Upper lobe of right lung (tissue), 1 donor: Measurements from ENCODE around the gene TMEM106B. TPM values are rescaled to one million over a fixed set of nuclear protein-coding genes. Genes with fewer than 3 reads are reported as not detected.
A peak's percentile ranks its signal among the peaks of the same experiment; 100 is the strongest.

Experiments used
- ATAC-seq: fragments of 200-7000 bp; cut with Tn5 transposase; one replicate; pipeline ENCODE4 v1.9.1; 2020; ENCODE audit warnings: mild to moderate bottlenecking, moderate library complexity
- DNase-seq: peaks from one replicate; pipeline ENCODE4 v3.0.0-alpha.2; 2020
- H3K27ac ChIP-seq: fragments of 200-600 bp; one replicate; pipeline ENCODE4 v1.8.0; 2022
- H3K27me3 ChIP-seq: fragments of 200-600 bp; one replicate; pipeline ENCODE4 v1.8.0; 2022; ENCODE audit warnings: mild to moderate bottlenecking
- H3K36me3 ChIP-seq: fragments of 200-600 bp; one replicate; pipeline ENCODE4 v1.8.0; 2022
- H3K4me1 ChIP-seq: fragments of 200-600 bp; one replicate; pipeline ENCODE4 v1.8.0; 2022
- H3K4me3 ChIP-seq: fragments of 200-600 bp; one replicate; pipeline ENCODE4 v1.8.0; 2022; ENCODE audit warnings: mild to moderate bottlenecking
- H3K9me3 ChIP-seq: fragments of 200-600 bp; one replicate; pipeline ENCODE4 v1.8.0; 2022
- CTCF ChIP-seq: fragments of 200-600 bp; IDR thresholded peaks from one replicate; pipeline ENCODE4 v1.8.0; 2022; ENCODE audit warnings: antibody characterized with exemption
- intact Hi-C: fragments of 100-400 bp; cut with DNase I; formaldehyde crosslinking; loops from one replicate; pipeline ENCODE4 v1.11.0; 2022
- total RNA-seq: library from RNA; stranded (reverse); fragmentation: NEBNext Ultra II Directional; extraction: Animal tissue kit (Norgen Biotek cat#: 25700); gene quantifications from one replicate; pipeline ENCODE4 v1.2.1, GENCODE V29; 2021
- donor health status: DM: no; HTN: yes; CAD: no; lungs with severe emphysema.

The TMEM106B gene
- total RNA-seq, 1 donor from 2014 or later = 37.5 TPM

DNA sequence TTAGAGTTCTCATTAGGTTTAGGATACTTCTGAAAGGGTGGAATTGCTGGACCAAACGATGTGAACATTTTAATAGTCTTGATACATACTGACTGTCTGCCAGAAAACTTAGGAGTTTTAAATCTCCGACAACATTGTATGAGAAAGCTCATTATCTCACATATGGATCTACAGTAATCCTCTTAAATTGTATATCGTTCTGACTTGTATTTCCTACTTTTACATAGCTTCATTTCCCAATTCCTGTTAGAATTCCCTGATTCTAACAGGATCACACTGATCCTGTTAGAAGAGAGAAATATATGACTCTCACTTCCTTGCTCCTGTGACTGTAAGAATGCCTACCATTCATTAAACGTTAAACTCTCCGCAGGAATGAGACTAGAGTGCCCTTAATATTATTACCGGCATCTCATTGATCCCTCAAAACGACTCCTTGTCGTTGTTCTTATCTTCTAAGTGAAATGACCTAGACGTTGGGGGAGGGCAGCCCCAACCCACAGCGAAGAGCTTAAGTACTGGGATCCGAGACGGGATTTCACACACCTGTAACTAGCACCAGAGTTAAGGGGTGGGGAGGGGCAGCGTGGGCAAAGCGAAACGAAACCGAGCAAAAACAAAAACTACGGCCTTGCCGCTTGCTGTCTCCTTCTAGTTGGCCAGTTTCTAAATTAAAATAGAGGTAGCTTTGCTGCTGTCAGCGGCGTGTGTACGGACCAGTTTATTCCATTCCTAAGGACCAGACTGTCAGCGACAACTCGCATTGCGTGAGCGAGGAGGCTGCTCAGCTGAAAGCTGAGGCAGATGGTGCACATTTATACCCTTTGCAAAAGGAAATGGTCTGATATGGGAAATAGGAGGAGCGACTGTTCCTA, 678 bp upstream of the TMEM106B start:
- intact Hi-C loops = no loop called here
- TF ChIP-seq CTCF = no peak
- Histone ChIP-seq H3K36me3 (peaks cover 5% of the 10 kb centered on the region), H3K9me3 (no peaks in the 10 kb centered on the region), H3K4me1 (peaks cover 11% of the 10 kb centered on the region), H3K27me3 (no peaks in the 10 kb centered on the region), H3K4me3 (peak overlapping the region; percentile 77), H3K27ac (peak overlapping the region; percentile 95)
- ATAC-seq (peak; percentile 66), DNase-seq (peak; percentile 73)

- Histone ChIP-seq H3K9me3 (no peaks in the 10 kb centered on the region), H3K36me3 (peaks cover 9% of the 10 kb centered on the region), H3K27ac (peak overlapping the region; percentile 95), H3K4me1 (peaks cover 11% of the 10 kb centered on the region), H3K4me3 (peak overlapping the region; percentile 77), H3K27me3 (no peaks in the 10 kb centered on the region)
- intact Hi-C loops = no loop called here
- DNase-seq (no peak), ATAC-seq (no peak)
- TF ChIP-seq CTCF = no peak
Measured at GRCh38 chr7:12211711-12212485, 804 bp downstream of the TMEM106B start.

DNA sequence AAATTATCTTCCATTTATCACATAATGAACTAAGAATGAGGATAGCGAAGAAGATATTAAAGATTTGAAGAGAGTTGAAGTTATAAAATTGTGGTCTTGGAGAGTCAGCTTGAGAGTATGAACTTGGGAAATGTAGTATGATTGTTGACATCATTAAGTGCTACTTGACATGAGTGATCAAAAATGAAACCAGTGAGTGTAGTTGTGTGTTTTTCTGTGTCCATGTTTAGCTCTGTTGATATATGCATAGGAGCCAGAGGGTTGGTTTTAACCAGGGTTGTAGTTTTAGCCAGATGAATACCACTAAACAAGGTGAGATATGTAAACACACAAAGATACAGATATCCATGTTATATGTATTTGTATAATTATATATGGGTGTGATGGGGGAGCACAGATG, 6.2 kb downstream of the TMEM106B start:
- H3K4me3 ChIP-seq = no peak overlapping the region
- no peak overlapping the region for H3K27ac ChIP-seq
- no peak for DNase-seq
- H3K9me3 ChIP-seq = no peaks in the 10 kb centered on the region
- TF ChIP-seq CTCF = no peak
- peaks cover 6% of the 10 kb centered on the region for H3K4me1 ChIP-seq
- peaks cover 30% of the 10 kb centered on the region for H3K36me3 ChIP-seq
- peak; percentile 60 for ATAC-seq
- intact Hi-C loops = no loop called here
- H3K27me3 ChIP-seq = no peaks in the 10 kb centered on the region

DNA sequence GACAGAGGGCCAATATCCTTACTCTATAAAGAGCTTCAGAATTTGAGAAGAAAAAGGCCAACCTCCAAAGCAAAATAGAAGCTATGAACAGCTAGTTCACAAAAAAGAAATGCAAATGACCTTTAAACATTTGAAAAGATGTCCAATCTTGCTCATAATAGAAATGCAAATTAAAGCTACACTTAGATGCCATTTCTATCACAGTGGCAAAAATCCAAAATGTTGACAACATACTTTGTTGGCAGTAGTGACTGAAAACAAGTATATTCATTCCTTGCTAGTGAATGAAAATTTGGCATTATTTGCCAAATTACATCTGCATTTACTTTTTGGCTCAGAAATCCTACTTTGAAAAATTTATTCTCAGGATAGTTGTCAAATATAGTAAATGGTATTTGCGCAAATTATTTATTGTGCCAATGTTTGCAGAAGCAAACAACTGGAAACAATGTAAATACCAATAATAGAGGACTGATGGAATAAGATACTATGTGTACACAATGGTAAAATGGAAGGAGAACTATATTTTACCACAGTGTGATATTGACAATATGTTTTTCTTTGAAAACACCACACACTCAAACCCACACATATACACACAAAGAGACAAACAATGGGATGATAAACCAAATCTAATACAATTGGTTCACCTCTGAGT, 9.4 kb downstream of the TMEM106B start:
- Histone ChIP-seq H3K36me3 (peaks cover 34% of the 10 kb centered on the region), H3K4me3 (no peak overlapping the region), H3K9me3 (no peaks in the 10 kb centered on the region), H3K27me3 (no peaks in the 10 kb centered on the region), H3K4me1 (no peaks in the 10 kb centered on the region), H3K27ac (no peak overlapping the region)
- intact Hi-C loops = no loop called here
- ATAC-seq = no peak
- DNase-seq = no peak
- TF ChIP-seq CTCF = no peak

DNA sequence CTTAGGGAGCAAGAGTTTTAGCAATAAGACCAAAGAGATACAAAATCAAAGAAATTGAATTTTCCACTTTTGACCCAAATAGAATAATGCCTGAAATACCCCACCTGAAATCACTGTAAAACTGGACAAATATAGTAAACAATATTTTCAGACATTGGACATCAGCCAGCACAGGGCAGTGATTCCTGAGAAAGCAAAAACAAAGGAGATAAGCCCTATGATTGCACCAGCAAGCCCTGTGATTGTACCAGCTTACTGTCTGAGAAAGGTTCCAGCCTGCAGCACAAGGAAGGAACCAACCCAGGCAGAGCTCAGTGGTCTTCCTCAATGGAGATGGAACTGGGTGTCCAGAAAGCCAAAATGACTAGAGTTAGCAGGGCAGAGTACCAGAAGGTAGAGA, 10.3 kb downstream of the TMEM106B start:
- Histone ChIP-seq H3K4me3 (no peak overlapping the region), H3K27ac (no peak overlapping the region), H3K36me3 (peaks cover 31% of the 10 kb centered on the region), H3K27me3 (no peaks in the 10 kb centered on the region), H3K4me1 (no peaks in the 10 kb centered on the region), H3K9me3 (no peaks in the 10 kb centered on the region)
- no peak for DNase-seq
- TF ChIP-seq CTCF = no peak
- intact Hi-C loops = no loop called here
- no peak for ATAC-seq
